HG03095 (cell line): ENCODE measurements around the gene MGAT5.

ENCODE experiments used
- ATAC-seq: cut with Tn5 transposase; IDR thresholded peaks from one replicate; pipeline ENCODE4 v1.9.1; 2021; ENCODE audit warnings: moderate library complexity; ENCODE audit not compliant: unreplicated experiment

MGAT5 gene

DNA sequence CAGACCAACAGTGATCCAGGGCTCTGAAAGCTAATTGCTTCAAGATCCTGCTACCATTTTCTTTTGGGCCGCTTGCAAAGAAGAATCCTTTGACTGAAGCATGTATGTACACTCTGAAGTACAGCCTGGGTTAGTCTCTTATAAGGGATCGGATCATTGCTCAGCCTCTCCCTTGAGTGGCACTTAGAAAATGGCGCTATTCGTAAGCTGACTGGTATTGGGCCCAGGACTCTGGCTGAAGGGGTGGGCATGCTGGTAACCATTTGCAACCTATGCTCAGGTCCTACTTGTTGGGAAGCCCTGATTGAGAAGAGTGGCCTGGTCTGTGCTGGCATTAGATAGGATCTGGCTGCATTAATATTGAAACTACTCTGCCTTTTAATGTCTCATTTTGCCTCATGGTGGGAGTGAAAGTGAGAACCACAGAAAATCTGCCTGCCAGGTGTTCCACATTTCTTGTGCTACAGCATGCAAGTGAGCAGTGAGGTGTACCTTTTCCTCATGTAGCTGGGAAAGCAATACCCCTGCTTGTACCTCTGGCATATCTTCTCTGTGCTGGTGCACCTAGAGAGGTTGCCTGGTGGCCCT lies 661 bp upstream of the MGAT5 start:
- peak; percentile 49 for ATAC-seq

- ATAC-seq: no peak
Measured at GRCh38 chr2:134254824-134255223, 952 bp downstream of the MGAT5 start.

DNA sequence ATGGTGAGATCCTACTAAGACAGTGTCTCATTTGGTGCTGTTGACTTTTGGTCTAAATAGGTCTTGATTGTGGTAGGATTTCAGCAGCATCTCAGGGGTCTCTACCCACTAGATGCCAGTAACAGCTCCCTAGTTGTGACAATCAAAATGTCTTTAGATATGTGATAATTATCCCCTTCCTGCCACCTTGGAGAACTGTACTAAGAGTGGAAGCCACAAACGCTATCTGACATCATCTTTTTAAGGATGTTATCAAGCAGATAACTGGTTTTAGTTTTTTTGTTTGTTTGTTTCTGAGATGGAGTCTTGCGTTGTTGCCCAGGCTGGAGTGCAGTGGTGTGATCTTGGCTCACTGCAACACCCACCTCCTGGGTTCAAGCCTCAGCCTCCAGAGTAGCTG lies 3.1 kb downstream of the MGAT5 start:
- ATAC-seq: no peak

DNA sequence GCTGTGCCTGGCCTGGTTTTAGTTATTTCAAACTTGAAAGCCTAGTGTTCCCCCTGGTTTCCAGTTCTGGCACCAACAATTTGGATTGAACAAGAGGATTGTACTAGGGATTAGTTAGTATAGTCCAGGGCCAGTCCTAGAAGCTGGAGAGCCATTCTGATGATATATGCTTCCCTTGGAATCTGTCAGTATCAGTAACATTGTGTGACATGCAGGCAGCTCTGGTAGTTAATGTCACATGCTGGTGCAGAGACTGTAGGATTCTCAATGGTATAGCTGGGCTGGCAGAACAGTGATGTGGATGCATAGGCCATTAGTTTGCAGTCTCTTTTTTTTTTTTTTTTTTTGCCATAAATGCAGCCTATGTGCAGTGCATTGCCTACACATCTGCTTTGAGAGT lies 3.6 kb downstream of the MGAT5 start:
- ATAC-seq: no peak

DNA sequence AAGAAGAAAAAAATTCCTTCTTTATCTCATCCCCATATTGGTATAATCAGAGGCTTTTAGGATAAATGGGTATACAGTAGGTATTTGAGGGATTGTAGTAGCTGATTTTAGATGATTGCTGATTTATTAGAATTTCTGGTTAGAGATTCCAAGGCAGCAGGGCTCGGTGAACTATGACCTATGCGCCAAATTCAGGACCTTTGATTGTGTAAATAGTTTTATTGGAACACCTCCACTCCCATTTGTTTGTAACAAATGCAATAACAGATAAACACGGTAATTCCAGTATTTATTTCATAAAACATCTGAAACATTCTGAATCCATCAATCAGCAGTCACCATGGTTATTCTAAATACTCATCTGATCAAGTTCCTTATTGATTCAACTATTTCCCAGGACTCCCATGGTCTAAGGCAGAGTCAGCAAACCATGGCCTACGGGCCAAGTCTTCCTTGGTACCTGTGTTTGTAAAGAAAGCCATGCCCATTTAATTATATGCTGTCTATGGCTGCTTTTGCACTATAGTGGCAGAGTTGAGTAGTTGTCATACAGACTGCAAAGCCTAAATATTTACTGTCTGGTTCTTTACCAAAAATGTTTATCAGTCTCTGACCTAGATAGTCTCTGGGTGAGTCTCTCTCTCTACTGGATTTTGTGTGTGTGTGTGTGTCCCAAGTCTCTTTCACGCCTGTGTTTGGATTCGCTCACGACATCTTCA lies 4.3 kb downstream of the MGAT5 start:
- no peak for ATAC-seq

DNA sequence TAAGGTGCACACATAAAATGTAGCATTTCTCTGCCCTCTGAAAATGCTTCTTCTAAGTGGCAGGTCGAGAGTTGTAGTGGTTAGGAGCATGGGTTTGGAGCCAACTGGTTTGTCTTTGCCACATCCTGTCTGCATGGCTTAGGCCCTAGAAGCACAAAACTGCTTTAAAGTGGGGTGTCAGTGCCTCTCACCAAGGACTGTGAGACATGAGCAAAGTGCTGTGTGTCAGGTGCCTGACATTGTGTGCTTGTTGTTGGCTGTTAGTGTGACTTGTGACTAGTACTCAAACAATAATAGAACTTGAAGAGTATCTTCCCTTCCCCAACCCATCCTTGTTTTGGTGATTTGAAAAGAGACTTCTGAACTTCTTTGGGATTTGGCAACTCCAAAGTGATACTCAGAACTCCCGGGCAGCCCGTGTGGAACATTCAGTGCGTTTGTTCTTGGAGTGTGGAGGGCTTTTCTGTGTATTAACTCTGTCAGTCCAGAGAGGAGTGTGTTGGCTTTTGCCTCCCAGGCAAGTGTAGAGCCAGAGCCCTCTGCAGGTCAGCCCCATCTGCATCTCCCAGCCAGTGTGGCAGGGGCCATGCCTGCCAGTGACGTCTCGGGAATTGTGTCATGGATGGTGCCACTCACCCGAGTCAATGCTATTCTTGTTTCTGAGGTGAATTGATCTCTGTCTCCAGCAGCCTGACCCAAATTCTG lies 5.0 kb downstream of the MGAT5 start:
- no peak for ATAC-seq

DNA sequence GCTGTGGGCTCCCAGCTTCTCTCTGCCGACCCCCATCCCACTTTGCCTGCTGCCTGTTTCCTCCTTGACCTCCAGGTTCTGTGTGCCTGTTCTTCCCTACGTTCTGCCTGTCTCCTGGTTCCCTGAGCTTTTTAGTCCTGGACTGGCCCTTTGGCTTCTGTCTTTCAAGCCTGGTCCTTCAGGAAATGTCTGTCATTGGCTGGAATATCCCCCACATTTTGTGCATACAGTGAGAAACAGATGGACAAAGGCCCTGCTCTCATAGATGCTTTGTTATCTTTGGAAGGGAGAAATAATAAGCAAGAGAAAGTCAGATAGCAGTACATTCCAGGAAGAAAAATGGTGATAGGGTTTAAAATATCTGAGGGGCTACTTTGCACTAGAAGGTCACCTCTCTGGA lies 5.7 kb downstream of the MGAT5 start:
- no peak for ATAC-seq

DNA sequence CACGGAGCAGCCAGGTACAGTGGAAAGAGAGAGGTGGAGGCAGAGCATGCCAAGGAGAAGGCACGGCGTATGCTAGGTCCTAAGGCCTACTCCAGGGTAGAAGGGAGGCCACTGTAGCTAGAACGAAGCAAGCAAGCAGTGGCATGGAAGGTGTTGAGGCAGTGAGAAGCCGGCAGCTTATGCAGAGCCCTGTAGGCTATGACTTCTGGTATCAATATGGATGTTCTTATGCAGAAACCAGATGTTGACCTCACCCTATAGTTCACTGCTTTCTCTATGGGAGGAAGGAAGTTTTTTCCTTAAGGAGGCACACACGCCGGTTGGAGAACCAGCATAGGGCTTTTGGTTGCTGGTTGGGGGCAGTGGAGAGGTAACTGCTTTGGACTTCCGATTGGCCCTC lies 6.1 kb downstream of the MGAT5 start:
- ATAC-seq: no peak

DNA sequence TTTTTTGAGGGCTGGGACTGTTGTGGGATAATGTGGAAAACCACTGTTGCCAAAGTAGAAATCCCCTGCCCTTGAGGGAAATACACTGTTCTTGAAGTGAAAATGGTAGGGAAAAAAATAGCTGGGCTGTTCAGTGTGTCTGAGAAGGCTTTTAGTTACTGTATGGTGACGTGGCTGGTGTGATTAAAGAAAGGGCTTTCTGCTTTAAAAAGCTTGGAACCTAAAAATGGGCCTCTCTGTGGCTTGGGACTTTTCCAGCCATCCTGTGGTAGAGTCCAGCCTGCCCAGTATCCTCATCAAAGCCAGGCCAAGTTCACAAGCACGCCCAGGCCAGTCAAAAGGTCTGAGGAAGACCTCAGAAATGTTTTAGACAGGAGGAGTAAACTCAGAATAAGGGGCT lies 6.8 kb downstream of the MGAT5 start:
- ATAC-seq: no peak

DNA sequence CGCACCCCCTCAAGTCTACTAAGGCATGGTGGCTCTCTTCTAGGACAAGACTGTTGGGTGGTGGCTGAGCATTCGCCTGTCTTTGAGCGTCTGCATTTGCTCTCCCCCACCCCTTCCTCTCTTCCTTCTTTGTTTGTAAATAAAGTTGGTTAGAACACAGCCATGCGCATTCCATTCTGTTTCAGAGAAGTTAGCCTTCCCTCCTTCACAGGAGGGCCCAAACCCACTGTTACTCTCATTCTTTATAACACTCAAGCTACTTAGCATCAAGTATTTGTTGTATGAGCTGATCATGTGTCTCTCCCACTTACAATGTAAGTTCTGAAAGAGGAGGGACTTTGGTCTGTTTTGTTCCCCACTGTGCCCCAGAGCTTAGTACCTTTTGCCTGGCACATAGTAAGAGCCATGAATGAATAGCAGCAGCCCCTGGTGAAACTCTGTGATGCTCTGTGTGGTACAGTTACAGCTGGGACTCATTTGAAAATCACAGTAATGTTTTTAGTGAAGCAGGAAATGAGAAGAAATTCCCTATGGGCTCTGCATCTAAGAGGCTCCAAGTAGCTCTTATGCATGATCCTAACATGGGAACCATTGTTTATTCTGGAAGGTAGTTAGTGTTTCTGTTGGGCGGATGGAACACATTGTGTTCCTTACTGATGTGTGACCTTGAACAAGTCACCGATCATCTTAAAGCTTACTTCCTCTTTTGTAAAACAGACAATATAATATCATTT lies 7.7 kb downstream of the MGAT5 start:
- peak; percentile 56 for ATAC-seq

- peak; percentile 51 for ATAC-seq
Measured at GRCh38 chr2:134262684-134263083, 8.8 kb downstream of the MGAT5 start.

GRCh38 chr2:134268265-134268664 lies 14.4 kb downstream of the MGAT5 start:
- ATAC-seq: no peak

GRCh38 chr2:134269230-134269629 lies 15.4 kb downstream of the MGAT5 start:
- ATAC-seq: no peak

GRCh38 chr2:134269972-134270735 lies 16.3 kb downstream of the MGAT5 start:
- ATAC-seq: no peak

DNA sequence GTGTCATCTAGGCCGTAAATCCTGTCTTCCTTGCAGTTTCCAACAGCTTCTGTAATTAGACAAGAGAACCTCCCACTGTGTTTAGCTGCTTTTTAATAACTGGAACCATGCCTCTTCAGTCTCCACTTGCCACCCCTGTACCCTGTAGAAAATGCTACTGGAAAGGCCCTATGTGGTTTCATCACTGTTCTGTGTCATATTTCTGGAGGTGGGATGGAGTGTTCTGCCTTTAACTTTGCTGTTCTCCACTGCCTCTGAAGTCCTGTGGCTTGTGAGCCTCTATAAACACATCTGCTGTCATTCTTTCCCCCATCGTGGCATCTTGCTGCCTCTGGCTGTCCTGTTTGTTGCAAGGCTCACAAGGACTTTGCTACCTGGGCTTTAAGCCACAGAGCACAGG lies 17.9 kb downstream of the MGAT5 start:
- ATAC-seq: no peak

- ATAC-seq: no peak
Measured at GRCh38 chr2:134272806-134273205, 18.9 kb downstream of the MGAT5 start.

- no peak for ATAC-seq
Measured at GRCh38 chr2:134273256-134273983, 19.5 kb downstream of the MGAT5 start.

GRCh38 chr2:134274121-134274520 lies 20.2 kb downstream of the MGAT5 start:
- no peak for ATAC-seq

DNA sequence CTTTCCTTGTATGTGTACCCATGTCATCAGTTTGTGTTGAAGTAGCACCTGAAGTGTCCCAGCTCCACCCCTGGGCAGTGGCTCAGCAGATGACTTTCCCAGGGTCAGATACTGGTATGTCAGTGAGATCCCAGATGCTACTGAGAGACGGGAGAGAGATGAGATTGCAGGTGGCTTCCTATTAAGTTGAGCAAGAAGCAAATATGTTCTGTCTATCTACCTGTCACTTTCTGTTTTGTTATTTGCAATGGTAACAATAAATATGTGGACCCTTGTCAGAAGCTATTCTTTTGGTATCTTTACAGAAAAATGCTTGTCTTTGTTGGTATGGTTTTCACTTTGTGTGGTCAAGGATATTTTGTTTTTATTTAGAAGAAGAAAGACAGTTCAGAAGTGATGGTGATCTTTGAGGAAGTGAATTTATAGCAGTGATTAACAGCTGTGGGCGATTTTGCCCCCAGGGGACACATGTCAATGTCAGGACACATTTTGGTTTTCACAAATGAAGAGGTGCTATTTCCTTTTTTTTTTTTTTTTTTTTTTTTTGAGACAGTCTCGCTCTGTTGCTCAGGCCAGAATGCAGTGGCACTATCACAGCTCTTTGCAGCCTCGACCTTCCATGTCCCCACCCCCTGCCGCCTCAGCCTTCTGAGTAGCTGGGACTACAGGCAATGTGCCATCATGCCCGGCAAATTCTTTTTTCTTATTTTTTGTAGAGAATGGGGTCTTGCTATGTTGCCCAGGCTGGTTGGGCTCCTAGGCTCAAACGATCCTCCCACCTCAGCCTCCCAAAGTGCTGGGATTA lies 21.4 kb downstream of the MGAT5 start:
- peak; percentile 71 for ATAC-seq
